RWPE2 (cell line): Measurements from ENCODE around the gene RAB9A.

Experiments used
- ATAC-seq: fragments of 200-7000 bp; cut with Tn5 transposase; 3 replicates; pipeline ENCODE4 v1.9.1; 2021; ENCODE audit warnings: low read depth
- DNase-seq: peaks from one replicate; pipeline ENCODE4 v3.0.0-alpha.2; 2020; ENCODE audit warnings: low spot score
- H3K27ac ChIP-seq: fragments of 450-650 bp; 2 replicates; pipeline ENCODE4 v1.5.1; 2017; ENCODE audit warnings: mild to moderate bottlenecking; ENCODE audit not compliant: poor library complexity, severe bottlenecking
- H3K27me3 ChIP-seq: fragments of 250-450 bp; sonication (Bioruptor Pico); 2 replicates; pipeline ENCODE4 v1.5.1; 2021; ENCODE audit warnings: mild to moderate bottlenecking, moderate library complexity; ENCODE audit not compliant: insufficient read depth, poor library complexity, severe bottlenecking
- H3K36me3 ChIP-seq: fragments of 250-450 bp; sonication (Bioruptor Pico); 2 replicates; pipeline ENCODE4 v1.5.1; 2020; ENCODE audit warnings: low read depth, mild to moderate bottlenecking, moderate library complexity
- H3K4me1 ChIP-seq: fragments of 250-450 bp; sonication (Bioruptor Pico); 2 replicates; pipeline ENCODE4 v1.5.1; 2021; ENCODE audit warnings: mild to moderate bottlenecking, moderate library complexity; ENCODE audit not compliant: insufficient read depth, poor library complexity, severe bottlenecking
- H3K4me3 ChIP-seq: fragments of 250-450 bp; sonication (Bioruptor Pico); 2 replicates; pipeline ENCODE4 v1.5.1; 2021; ENCODE audit warnings: mild to moderate bottlenecking, moderate library complexity; ENCODE audit not compliant: severe bottlenecking
- H3K9me3 ChIP-seq: fragments of 250-450 bp; sonication (Bioruptor Pico); 2 replicates; pipeline ENCODE4 v1.5.1; 2021; ENCODE audit warnings: mild to moderate bottlenecking, moderate library complexity; ENCODE audit not compliant: severe bottlenecking
- CTCF ChIP-seq: fragments of 450-650 bp; IDR thresholded peaks from one replicate; pipeline ENCODE4 v1.5.1; 2017; ENCODE audit warnings: mild to moderate bottlenecking, moderate library complexity; ENCODE audit not compliant: poor library complexity, severe bottlenecking

The RAB9A gene

GRCh38 chrX:13733506-13733905 lies 44.6 kb downstream of the RAB9A start:
- H3K27ac ChIP-seq: peak overlapping the region; percentile 71
- peaks cover 10% of the 10 kb centered on the region for H3K36me3 ChIP-seq
- H3K4me3 ChIP-seq: peak overlapping the region; percentile 76
- H3K27me3 ChIP-seq: no peaks in the 10 kb centered on the region
- ATAC-seq: no peak
- DNase-seq: no peak
- H3K9me3 ChIP-seq: no peaks in the 10 kb centered on the region
- no peaks in the 10 kb centered on the region for H3K4me1 ChIP-seq
- TF ChIP-seq CTCF: no peak

- Histone ChIP-seq H3K9me3 (no peaks in the 10 kb centered on the region), H3K4me3 (peak within 1 kb of the TSS; percentile 76), H3K4me1 (no peaks in the 10 kb centered on the region), H3K27ac (peak within 1 kb of the TSS; percentile 71), H3K27me3 (no peaks in the 10 kb centered on the region), H3K36me3 (peaks cover 14% of the 10 kb centered on the region)
- TF ChIP-seq CTCF: no peak
- DNase-seq (peak; percentile 85), ATAC-seq (peak; percentile 97)
These were observed 45.6 kb downstream of the RAB9A start, which contains the start of the genes OFD1 and TRAPPC2 for GRCh38 chrX:13734278-13735172. TSS of gene OFD1 (plus strand) at chrX:13734748. CDS start at chrX:13735072, 324 bp downstream. TSS of gene TRAPPC2 (minus strand) at chrX:13734620. CDS start at chrX:13719963, 14,657 bp downstream.

GRCh38 chrX:13741695-13742094 lies 52.8 kb downstream of the RAB9A start:
- Histone ChIP-seq H3K4me1 (no peaks in the 10 kb centered on the region), H3K9me3 (no peaks in the 10 kb centered on the region), H3K27ac (no peak overlapping the region), H3K4me3 (no peak overlapping the region), H3K27me3 (no peaks in the 10 kb centered on the region), H3K36me3 (peaks cover 10% of the 10 kb centered on the region)
- TF ChIP-seq CTCF: no peak
- DNase-seq (no peak), ATAC-seq (no peak)

GRCh38 chrX:13742397-13743176 lies 53.7 kb downstream of the RAB9A start:
- H3K4me1 ChIP-seq: no peaks in the 10 kb centered on the region
- H3K9me3 ChIP-seq: no peaks in the 10 kb centered on the region
- no peak for ATAC-seq
- TF ChIP-seq CTCF: no peak
- peaks cover 8% of the 10 kb centered on the region for H3K36me3 ChIP-seq
- H3K27me3 ChIP-seq: no peaks in the 10 kb centered on the region
- no peak for DNase-seq
- H3K27ac ChIP-seq: no peak overlapping the region
- no peak overlapping the region for H3K4me3 ChIP-seq
